ENCODE measurements around the gene ELL2. TPM values are rescaled to one million over a fixed set of nuclear protein-coding genes. Genes with fewer than 3 reads are reported as not detected.
A peak's percentile ranks its signal among the peaks of the same experiment; 100 is the strongest.

ELL2 gene
- total and polyA plus RNA-seq, 2 of the 13 experiments (the other 11 are each of a cell fraction or from before 2014, with no cell fraction given), result 78.9 to 97.1 TPM

DNA sequence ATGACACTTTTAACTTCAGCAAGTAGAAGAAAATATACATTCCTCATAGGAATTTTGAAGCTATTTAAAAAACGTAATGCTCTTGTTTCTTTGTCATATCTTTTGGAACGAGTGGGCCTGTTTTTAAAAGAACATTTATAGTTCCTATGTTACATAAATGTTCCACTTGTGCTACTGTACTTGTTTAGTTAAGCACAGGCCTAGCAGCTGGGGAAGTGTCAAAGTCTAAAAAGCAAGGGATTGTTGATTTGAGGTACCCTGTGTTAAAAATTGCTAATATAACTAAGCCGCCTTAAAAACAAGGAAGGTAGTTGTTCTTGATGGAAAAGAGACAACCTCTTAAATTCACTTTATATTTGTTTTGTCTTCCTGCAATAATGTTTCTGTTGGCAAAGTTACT is 27.2 kb upstream of the ELL2 start (continued):
- TF ChIP-seq, protein P1, sequence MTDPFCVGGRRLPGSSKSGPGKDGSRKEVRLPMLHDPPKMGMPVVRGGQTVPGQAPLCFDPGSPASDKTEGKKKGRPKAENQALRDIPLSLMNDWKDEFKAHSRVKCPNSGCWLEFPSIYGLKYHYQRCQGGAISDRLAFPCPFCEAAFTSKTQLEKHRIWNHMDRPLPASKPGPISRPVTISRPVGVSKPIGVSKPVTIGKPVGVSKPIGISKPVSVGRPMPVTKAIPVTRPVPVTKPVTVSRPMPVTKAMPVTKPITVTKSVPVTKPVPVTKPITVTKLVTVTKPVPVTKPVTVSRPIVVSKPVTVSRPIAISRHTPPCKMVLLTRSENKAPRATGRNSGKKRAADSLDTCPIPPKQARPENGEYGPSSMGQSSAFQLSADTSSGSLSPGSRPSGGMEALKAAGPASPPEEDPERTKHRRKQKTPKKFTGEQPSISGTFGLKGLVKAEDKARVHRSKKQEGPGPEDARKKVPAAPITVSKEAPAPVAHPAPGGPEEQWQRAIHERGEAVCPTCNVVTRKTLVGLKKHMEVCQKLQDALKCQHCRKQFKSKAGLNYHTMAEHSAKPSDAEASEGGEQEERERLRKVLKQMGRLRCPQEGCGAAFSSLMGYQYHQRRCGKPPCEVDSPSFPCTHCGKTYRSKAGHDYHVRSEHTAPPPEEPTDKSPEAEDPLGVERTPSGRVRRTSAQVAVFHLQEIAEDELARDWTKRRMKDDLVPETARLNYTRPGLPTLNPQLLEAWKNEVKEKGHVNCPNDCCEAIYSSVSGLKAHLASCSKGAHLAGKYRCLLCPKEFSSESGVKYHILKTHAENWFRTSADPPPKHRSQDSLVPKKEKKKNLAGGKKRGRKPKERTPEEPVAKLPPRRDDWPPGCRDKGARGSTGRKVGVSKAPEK (CRISPR knock-in tag; IDR thresholded peaks at IDR 0.05; ENCODE audit: borderline replicate concordance), result no peak
- TF ChIP-seq RXRB (CRISPR knock-in tag; IDR thresholded peaks at IDR 0.05; ENCODE audit: borderline replicate concordance) (0 out of 2 replicates have a peak, but pooled peaks have one; percentile 28), ZNF383 (CRISPR knock-in tag; IDR thresholded peaks at IDR 0.05; ENCODE audit: borderline replicate concordance) (no peak), MTF1 (CRISPR knock-in tag; IDR thresholded peaks at IDR 0.05) (no peak), BHLHE40 (IDR thresholded peaks at IDR 0.05; ENCODE audit: low read length) (no peak), PPARG (CRISPR knock-in tag; conservative IDR thresholded peaks at IDR 0.05) (0 out of 2 replicates have a peak, but pooled peaks have one; percentile 12), ZNF605 (CRISPR knock-in tag; IDR thresholded peaks at IDR 0.05) (no peak), ZNF121 (CRISPR knock-in tag; IDR thresholded peaks at IDR 0.05) (no peak), ZBTB7B (CRISPR knock-in tag; IDR thresholded peaks at IDR 0.05) (0 out of 2 replicates have a peak, but pooled peaks have one; percentile 32), NR2F1 (CRISPR knock-in tag; IDR thresholded peaks at IDR 0.05) (no peak), NFIB (CRISPR knock-in tag; IDR thresholded peaks at IDR 0.05; ENCODE audit: borderline replicate concordance) (no peak), TCF7L2 (IDR thresholded peaks at IDR 0.05; ENCODE audit: low read depth, low read length) (no peak)
- TF ChIP-seq, protein P2, sequence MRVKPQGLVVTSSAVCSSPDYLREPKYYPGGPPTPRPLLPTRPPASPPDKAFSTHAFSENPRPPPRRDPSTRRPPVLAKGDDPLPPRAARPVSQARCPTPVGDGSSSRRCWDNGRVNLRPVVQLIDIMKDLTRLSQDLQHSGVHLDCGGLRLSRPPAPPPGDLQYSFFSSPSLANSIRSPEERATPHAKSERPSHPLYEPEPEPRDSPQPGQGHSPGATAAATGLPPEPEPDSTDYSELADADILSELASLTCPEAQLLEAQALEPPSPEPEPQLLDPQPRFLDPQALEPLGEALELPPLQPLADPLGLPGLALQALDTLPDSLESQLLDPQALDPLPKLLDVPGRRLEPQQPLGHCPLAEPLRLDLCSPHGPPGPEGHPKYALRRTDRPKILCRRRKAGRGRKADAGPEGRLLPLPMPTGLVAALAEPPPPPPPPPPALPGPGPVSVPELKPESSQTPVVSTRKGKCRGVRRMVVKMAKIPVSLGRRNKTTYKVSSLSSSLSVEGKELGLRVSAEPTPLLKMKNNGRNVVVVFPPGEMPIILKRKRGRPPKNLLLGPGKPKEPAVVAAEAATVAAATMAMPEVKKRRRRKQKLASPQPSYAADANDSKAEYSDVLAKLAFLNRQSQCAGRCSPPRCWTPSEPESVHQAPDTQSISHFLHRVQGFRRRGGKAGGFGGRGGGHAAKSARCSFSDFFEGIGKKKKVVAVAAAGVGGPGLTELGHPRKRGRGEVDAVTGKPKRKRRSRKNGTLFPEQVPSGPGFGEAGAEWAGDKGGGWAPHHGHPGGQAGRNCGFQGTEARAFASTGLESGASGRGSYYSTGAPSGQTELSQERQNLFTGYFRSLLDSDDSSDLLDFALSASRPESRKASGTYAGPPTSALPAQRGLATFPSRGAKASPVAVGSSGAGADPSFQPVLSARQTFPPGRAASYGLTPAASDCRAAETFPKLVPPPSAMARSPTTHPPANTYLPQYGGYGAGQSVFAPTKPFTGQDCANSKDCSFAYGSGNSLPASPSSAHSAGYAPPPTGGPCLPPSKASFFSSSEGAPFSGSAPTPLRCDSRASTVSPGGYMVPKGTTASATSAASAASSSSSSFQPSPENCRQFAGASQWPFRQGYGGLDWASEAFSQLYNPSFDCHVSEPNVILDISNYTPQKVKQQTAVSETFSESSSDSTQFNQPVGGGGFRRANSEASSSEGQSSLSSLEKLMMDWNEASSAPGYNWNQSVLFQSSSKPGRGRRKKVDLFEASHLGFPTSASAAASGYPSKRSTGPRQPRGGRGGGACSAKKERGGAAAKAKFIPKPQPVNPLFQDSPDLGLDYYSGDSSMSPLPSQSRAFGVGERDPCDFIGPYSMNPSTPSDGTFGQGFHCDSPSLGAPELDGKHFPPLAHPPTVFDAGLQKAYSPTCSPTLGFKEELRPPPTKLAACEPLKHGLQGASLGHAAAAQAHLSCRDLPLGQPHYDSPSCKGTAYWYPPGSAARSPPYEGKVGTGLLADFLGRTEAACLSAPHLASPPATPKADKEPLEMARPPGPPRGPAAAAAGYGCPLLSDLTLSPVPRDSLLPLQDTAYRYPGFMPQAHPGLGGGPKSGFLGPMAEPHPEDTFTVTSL (CRISPR knock-in tag; IDR thresholded peaks at IDR 0.05; ENCODE audit: borderline replicate concordance), result peak; percentile 86; the same call in 1 of the 2 replicates
- TF ChIP-seq, protein P3, sequence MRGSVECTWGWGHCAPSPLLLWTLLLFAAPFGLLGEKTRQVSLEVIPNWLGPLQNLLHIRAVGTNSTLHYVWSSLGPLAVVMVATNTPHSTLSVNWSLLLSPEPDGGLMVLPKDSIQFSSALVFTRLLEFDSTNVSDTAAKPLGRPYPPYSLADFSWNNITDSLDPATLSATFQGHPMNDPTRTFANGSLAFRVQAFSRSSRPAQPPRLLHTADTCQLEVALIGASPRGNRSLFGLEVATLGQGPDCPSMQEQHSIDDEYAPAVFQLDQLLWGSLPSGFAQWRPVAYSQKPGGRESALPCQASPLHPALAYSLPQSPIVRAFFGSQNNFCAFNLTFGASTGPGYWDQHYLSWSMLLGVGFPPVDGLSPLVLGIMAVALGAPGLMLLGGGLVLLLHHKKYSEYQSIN (CRISPR knock-in tag; IDR thresholded peaks at IDR 0.05; ENCODE audit: borderline replicate concordance), result no peak
- TF ChIP-seq, protein P4, sequence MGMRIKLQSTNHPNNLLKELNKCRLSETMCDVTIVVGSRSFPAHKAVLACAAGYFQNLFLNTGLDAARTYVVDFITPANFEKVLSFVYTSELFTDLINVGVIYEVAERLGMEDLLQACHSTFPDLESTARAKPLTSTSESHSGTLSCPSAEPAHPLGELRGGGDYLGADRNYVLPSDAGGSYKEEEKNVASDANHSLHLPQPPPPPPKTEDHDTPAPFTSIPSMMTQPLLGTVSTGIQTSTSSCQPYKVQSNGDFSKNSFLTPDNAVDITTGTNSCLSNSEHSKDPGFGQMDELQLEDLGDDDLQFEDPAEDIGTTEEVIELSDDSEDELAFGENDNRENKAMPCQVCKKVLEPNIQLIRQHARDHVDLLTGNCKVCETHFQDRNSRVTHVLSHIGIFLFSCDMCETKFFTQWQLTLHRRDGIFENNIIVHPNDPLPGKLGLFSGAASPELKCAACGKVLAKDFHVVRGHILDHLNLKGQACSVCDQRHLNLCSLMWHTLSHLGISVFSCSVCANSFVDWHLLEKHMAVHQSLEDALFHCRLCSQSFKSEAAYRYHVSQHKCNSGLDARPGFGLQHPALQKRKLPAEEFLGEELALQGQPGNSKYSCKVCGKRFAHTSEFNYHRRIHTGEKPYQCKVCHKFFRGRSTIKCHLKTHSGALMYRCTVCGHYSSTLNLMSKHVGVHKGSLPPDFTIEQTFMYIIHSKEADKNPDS (CRISPR knock-in tag; IDR thresholded peaks at IDR 0.05), result no peak
- TF ChIP-seq, protein P5, sequence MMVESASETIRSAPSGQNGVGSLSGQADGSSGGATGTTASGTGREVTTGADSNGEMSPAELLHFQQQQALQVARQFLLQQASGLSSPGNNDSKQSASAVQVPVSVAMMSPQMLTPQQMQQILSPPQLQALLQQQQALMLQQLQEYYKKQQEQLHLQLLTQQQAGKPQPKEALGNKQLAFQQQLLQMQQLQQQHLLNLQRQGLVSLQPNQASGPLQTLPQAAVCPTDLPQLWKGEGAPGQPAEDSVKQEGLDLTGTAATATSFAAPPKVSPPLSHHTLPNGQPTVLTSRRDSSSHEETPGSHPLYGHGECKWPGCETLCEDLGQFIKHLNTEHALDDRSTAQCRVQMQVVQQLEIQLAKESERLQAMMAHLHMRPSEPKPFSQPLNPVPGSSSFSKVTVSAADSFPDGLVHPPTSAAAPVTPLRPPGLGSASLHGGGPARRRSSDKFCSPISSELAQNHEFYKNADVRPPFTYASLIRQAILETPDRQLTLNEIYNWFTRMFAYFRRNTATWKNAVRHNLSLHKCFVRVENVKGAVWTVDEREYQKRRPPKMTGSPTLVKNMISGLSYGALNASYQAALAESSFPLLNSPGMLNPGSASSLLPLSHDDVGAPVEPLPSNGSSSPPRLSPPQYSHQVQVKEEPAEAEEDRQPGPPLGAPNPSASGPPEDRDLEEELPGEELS (CRISPR knock-in tag; IDR thresholded peaks at IDR 0.05), result peak; percentile 60; the same call in 1 of the 2 replicates

All from HepG2 (cell line).